Smooth muscle cell (in vitro differentiated cells): ENCODE results near the gene MAPK13. TPM values are rescaled to one million over a fixed set of nuclear protein-coding genes. Genes with fewer than 3 reads are reported as not detected.

Experiments used
- DNase-seq: peaks from one replicate; lab custom pipeline; 2025; ENCODE audit not compliant: unreplicated experiment; lab: John Stamatoyannopoulos, UW
- H2AFZ ChIP-seq: fragments of 200-600 bp; sonication (generic); 2 replicates; pipeline ENCODE4 v1.6.0; 2016; ENCODE audit warnings: antibody characterized with exemption, low read depth, mild to moderate bottlenecking
- H3F3A ChIP-seq: fragments of 200-600 bp; sonication (generic); 2 replicates; pipeline ENCODE4 v1.6.0; 2017; ENCODE audit warnings: antibody characterized with exemption, low read depth
- H3K27ac ChIP-seq: fragments of 200-600 bp; sonication (generic); 2 replicates; pipeline ENCODE4 v1.5.1; 2016; ENCODE audit warnings: low read depth, mild to moderate bottlenecking
- H3K27me3 ChIP-seq: fragments of 200-600 bp; sonication (generic); 2 replicates; pipeline ENCODE4 v1.6.1; 2016; ENCODE audit warnings: low read depth, mild to moderate bottlenecking
- H3K36me3 ChIP-seq: fragments of 200-600 bp; sonication (generic); 2 replicates; pipeline ENCODE4 v1.5.1; 2016; ENCODE audit warnings: low read depth
- H3K4me1 ChIP-seq: fragments of 200-600 bp; sonication (generic); 2 replicates; pipeline ENCODE4 v1.5.1; 2016; ENCODE audit warnings: low read depth
- H3K4me2 ChIP-seq: fragments of 200-600 bp; sonication (generic); 2 replicates; pipeline ENCODE4 v1.6.0; 2016; ENCODE audit warnings: mild to moderate bottlenecking
- H3K4me3 ChIP-seq: fragments of 200-600 bp; sonication (generic); 2 replicates; pipeline ENCODE4 v1.5.1; 2016; ENCODE audit warnings: mild to moderate bottlenecking
- H3K79me2 ChIP-seq: fragments of 200-600 bp; sonication (generic); 2 replicates; pipeline ENCODE4 v1.6.0; 2016; ENCODE audit warnings: low read depth, mild to moderate bottlenecking
- H3K9ac ChIP-seq: fragments of 200-600 bp; sonication (generic); 2 replicates; pipeline ENCODE4 v1.6.0; 2016; ENCODE audit warnings: low read depth
- H3K9me3 ChIP-seq: fragments of 200-600 bp; sonication (generic); replicated peaks from 2 replicates; pipeline ENCODE4 v1.5.1; 2016; ENCODE audit warnings: low read depth
- H4K20me1 ChIP-seq: fragments of 200-600 bp; sonication (generic); 2 replicates; pipeline ENCODE4 v1.6.0; 2016; ENCODE audit warnings: low read depth
- CTCF ChIP-seq: fragments of 200-600 bp; sonication (generic); IDR thresholded peaks from 2 replicates; pipeline ENCODE4 v1.5.1; 2017; ENCODE audit warnings: borderline replicate concordance, mild to moderate bottlenecking, antibody characterized with exemption; ENCODE audit not compliant: insufficient read depth, poor library complexity, severe bottlenecking
- WGBS: methylation state at CpG from one replicate; pipeline ENCODE4 v1.1.7; 2016; ENCODE audit warnings: low lambda C conversion rate; 5-methylcytosine and 5-hydroxymethylcytosine counted together
- polyA plus RNA-seq: library from polyadenylated mRNA; unstranded; fragments of >200 nt; fragmentation: Nextera tagmentation; extraction: Ambion mirVana; gene quantifications from 2 replicates; pipeline ENCODE4 v1.2.1, GENCODE V29; 2016
- total RNA-seq: library from RNA; depleted of rRNA; stranded (reverse); fragments of >200 nt; gene quantifications from 2 replicates; pipeline ENCODE4 v1.2.3, GENCODE V29; 2014

The MAPK13 gene
- total and polyA plus RNA-seq, 2 experiments from 2014 or later, result 8.4 to 11.3 TPM

GRCh38 chr6:36149476-36149875, 19.2 kb downstream of the MAPK13 start:
- H3K27me3 ChIP-seq, result no peaks in the 10 kb centered on the region
- no peak for DNase-seq
- no peak overlapping the region for H2AFZ ChIP-seq
- H3K27ac ChIP-seq, result no peak overlapping the region
- no peak for TF ChIP-seq CTCF
- H3K4me2 ChIP-seq, result no peak overlapping the region
- no peaks in the 10 kb centered on the region for H3K79me2 ChIP-seq
- H3K9me3 ChIP-seq, result no peaks in the 10 kb centered on the region
- H4K20me1 ChIP-seq, result no peaks in the 10 kb centered on the region
- H3K9ac ChIP-seq, result no peak overlapping the region
- H3K4me3 ChIP-seq, result no peak overlapping the region
- no peaks in the 10 kb centered on the region for H3K36me3 ChIP-seq
- no peaks in the 10 kb centered on the region for H3K4me1 ChIP-seq
- H3F3A ChIP-seq, result no peaks in the 10 kb centered on the region

GRCh38 chr6:36150283-36150682, 20.0 kb downstream of the MAPK13 start:
- no peaks in the 10 kb centered on the region for H4K20me1 ChIP-seq
- 90% methylated on average over 3 of the region's 3 CpGs for WGBS
- H3K9ac ChIP-seq, result no peak overlapping the region
- H3K36me3 ChIP-seq, result no peaks in the 10 kb centered on the region
- TF ChIP-seq CTCF, result no peak
- H3K9me3 ChIP-seq, result no peaks in the 10 kb centered on the region
- H3F3A ChIP-seq, result no peaks in the 10 kb centered on the region
- H3K27ac ChIP-seq, result no peak overlapping the region
- no peak overlapping the region for H3K4me2 ChIP-seq
- no peaks in the 10 kb centered on the region for H3K79me2 ChIP-seq
- no peaks in the 10 kb centered on the region for H3K27me3 ChIP-seq
- no peak for DNase-seq
- H3K4me3 ChIP-seq, result no peak overlapping the region
- no peaks in the 10 kb centered on the region for H3K4me1 ChIP-seq
- H2AFZ ChIP-seq, result no peak overlapping the region

GRCh38 chr6:36154286-36154685, 24.0 kb downstream of the MAPK13 start:
- WGBS, result 69% methylated on average over 2 of the region's 2 CpGs
- Histone ChIP-seq H4K20me1 (no peaks in the 10 kb centered on the region), H3K4me1 (no peaks in the 10 kb centered on the region), H3K27ac (peak overlapping the region; percentile 31), H3F3A (no peaks in the 10 kb centered on the region), H3K4me2 (peak overlapping the region; percentile 39), H3K36me3 (no peaks in the 10 kb centered on the region), H3K4me3 (no peak overlapping the region), H3K27me3 (no peaks in the 10 kb centered on the region), H3K9me3 (no peaks in the 10 kb centered on the region), H3K79me2 (no peaks in the 10 kb centered on the region), H2AFZ (no peak overlapping the region), H3K9ac (no peak overlapping the region)
- DNase-seq, result no peak
- no peak for TF ChIP-seq CTCF

GRCh38 chr6:36155662-36156061, 25.3 kb downstream of the MAPK13 start:
- TF ChIP-seq CTCF, result no peak
- Histone ChIP-seq H3K4me1 (no peaks in the 10 kb centered on the region), H3F3A (no peaks in the 10 kb centered on the region), H4K20me1 (no peaks in the 10 kb centered on the region), H3K79me2 (no peaks in the 10 kb centered on the region), H3K4me2 (no peak overlapping the region), H3K4me3 (no peak overlapping the region), H3K9ac (no peak overlapping the region), H3K36me3 (no peaks in the 10 kb centered on the region), H2AFZ (no peak overlapping the region), H3K27me3 (no peaks in the 10 kb centered on the region), H3K9me3 (peaks cover 5% of the 10 kb centered on the region), H3K27ac (no peak overlapping the region)
- WGBS, result 100% methylated on average over 2 of the region's 2 CpGs
- DNase-seq, result no peak
